Measurements from ENCODE around the gene PRR23E.
A peak's percentile ranks its signal among the peaks of the same experiment; 100 is the strongest.

PRR23E gene

GRCh38 chr3:127185962-127186674, 6.8 kb upstream of the PRR23E start:
- no peak for DNase-seq

GRCh38 chr3:127187316-127187715, 5.6 kb upstream of the PRR23E start:
- no peak for DNase-seq

GRCh38 chr3:127193341-127193740, 410 bp downstream of the PRR23E start:
- no peak for DNase-seq

- no peak for DNase-seq
Observed at GRCh38 chr3:127193775-127194174, 844 bp downstream of the PRR23E start.

- DNase-seq, result no peak
Observed at GRCh38 chr3:127194601-127195187, 1.8 kb downstream of the PRR23E start.

GRCh38 chr3:127195417-127195816, 2.5 kb downstream of the PRR23E start:
- DNase-seq, result no peak

- no peak for DNase-seq
Observed at GRCh38 chr3:127196002-127196401, 3.1 kb downstream of the PRR23E start.

- DNase-seq, result no peak
Observed at GRCh38 chr3:127196466-127197299, 3.8 kb downstream of the PRR23E start.

GRCh38 chr3:127197300-127198189, 4.6 kb downstream of the PRR23E start:
- DNase-seq, result no peak

- DNase-seq, result no peak
Observed at GRCh38 chr3:127200086-127200691, 7.3 kb downstream of the PRR23E start.

GRCh38 chr3:127203024-127203423, 10.1 kb downstream of the PRR23E start:
- no peak for DNase-seq

- DNase-seq, result no peak
Observed at GRCh38 chr3:127204841-127205582, 12.1 kb downstream of the PRR23E start.

- DNase-seq, result peak in 1 of 2 donors; percentile 10
Observed at GRCh38 chr3:127206154-127206553, 13.2 kb downstream of the PRR23E start.

GRCh38 chr3:127206611-127207516, 13.9 kb downstream of the PRR23E start:
- no peak for DNase-seq

- DNase-seq, result no peak
Observed at GRCh38 chr3:127207727-127208482, 15.0 kb downstream of the PRR23E start.

GRCh38 chr3:127208483-127209100, 15.7 kb downstream of the PRR23E start:
- no peak for DNase-seq

- DNase-seq, result no peak
Observed at GRCh38 chr3:127209155-127209839, 16.4 kb downstream of the PRR23E start.

GRCh38 chr3:127209840-127210653, 17.1 kb downstream of the PRR23E start:
- DNase-seq, result no peak

Measured in hippocampal formation (tissue), 2 donors.